ENCODE measurements around the gene CRYAA. TPM values are rescaled to one million over a fixed set of nuclear protein-coding genes. Genes with fewer than 3 reads are reported as not detected.

Gene CRYAA
- total and polyA plus RNA-seq, 2 of the 8 experiments (the other 6 are each of a cell fraction or from before 2014, with no cell fraction given): not detected

DNA sequence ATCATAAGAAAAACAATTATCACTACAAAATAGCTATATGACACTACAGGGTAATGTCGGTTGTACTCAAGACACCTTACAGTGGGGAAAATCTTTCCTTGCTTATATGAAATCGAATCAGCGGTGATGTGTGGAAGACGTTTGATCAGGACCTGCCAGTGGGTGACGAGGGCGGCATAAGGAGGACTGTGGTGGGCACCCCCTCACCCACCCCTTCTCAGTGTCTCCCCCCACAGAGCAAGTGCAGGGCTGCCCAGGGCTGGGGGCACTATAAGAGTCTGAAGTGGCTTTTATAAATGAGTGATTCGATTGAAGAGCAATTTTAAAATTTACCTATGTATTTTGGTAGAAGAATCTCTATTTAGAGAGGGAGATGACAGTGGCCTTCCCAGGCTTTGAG, 35.8 kb downstream of the CRYAA start:
- CTCF ChIA-PET (ENCODE audit: partially characterized antibody): interaction anchor here (1.0 kb wide), 1 partner anchor 12 kb away, joined by 6 read pairs; no protein-coding TSS in a partner anchor
- POLR2A ChIA-PET (ENCODE audit: partially characterized antibody): no interaction called here

More for the DNA sequence above, 35.8 kb downstream of the CRYAA start:
- H3K4ac ChIP-seq (replicated peaks; ENCODE audit: insufficient read length, low read depth, low read length): no peak overlapping the region
- H3K14ac ChIP-seq (ENCODE audit: insufficient read length): no peak overlapping the region
- no peaks in the 10 kb centered on the region for H3K36me3 ChIP-seq (ENCODE audit: control insufficient read depth in 2 of 4, insufficient read depth in 4 of 4, low read length in 3 of 4)
- TF ChIP-seq POLR2AphosphoS5 (IDR thresholded peaks at IDR 0.05; ENCODE audit: low read depth, low read length) (no peak), RFX5 (IDR thresholded peaks at IDR 0.05; ENCODE audit: borderline replicate concordance, low read depth, low read length) (no peak), SAP30 (IDR thresholded peaks at IDR 0.05; ENCODE audit: insufficient read depth, insufficient replicate concordance, low read length) (no peak), YY1 (IDR thresholded peaks at IDR 0.05; ENCODE audit: low read depth, low read length) (no peak), CBX8 (IDR thresholded peaks at IDR 0.05; ENCODE audit: borderline replicate concordance, low read depth, low read length) (no peak), EGR1 (IDR thresholded peaks at IDR 0.05; ENCODE audit: borderline replicate concordance, low read depth, low read length) (no peak), SRF (IDR thresholded peaks at IDR 0.05; ENCODE audit: low read depth, low read length) (no peak)
- H3K23ac ChIP-seq (ENCODE audit: insufficient read length): no peak overlapping the region
- FAIRE-seq (no peak), DNase-seq (ENCODE audit: low read depth in 1 of 2, low spot score in 2 of 2) (no peak)
- no peak overlapping the region for H4K5ac ChIP-seq (ENCODE audit: insufficient read length, low read depth, low read length)
- H2AK5ac ChIP-seq (ENCODE audit: low read depth, low read length): no peak overlapping the region
- H2BK20ac ChIP-seq (ENCODE audit: low read length): no peak overlapping the region
- no peak overlapping the region for H3K56ac ChIP-seq (replicated peaks; ENCODE audit: insufficient read length, low read depth, low read length)
- no peaks in the 10 kb centered on the region for H4K20me1 ChIP-seq (replicated peaks in 1 of 2; ENCODE audit: control insufficient read depth in 1 of 2, insufficient read depth in 2 of 2, low read length in 2 of 2)
- no peaks in the 10 kb centered on the region for H3K79me2 ChIP-seq (ENCODE audit: control insufficient read depth in 1 of 2, insufficient read depth in 2 of 2, low read length in 2 of 2)
- H2BK15ac ChIP-seq (ENCODE audit: low read length): no peak overlapping the region
- no peak overlapping the region for H3K4me2 ChIP-seq (ENCODE audit: insufficient read depth in 1 of 2, low read depth in 2 of 2, low read length in 2 of 2)
- peaks cover 2 to 4% of the 10 kb centered on the region in 2 experiments; a peak in 1 of 4 replicates for H3K9me3 ChIP-seq (ENCODE audit: insufficient read depth in 2 of 2, low read depth in 1 of 2, low read length in 1 of 2)
- H3K79me1 ChIP-seq (ENCODE audit: low read depth, low read length): no peaks in the 10 kb centered on the region
- no peak overlapping the region for H4K8ac ChIP-seq (ENCODE audit: extremely low read depth, insufficient read depth, low read length)
- no peak overlapping the region for H4K91ac ChIP-seq (replicated peaks; ENCODE audit: insufficient read length, low read length)
- H2BK12ac ChIP-seq (ENCODE audit: low read depth, low read length): no peak overlapping the region
- no peak overlapping the region for H2BK5ac ChIP-seq (ENCODE audit: low read depth, low read length)
- no peaks in the 10 kb centered on the region; a peak in 2 of 7 replicates for H3K4me1 ChIP-seq (replicated peaks in 1 of 4; ENCODE audit: control insufficient read depth in 3 of 4, insufficient read depth in 4 of 4, low read length in 3 of 4)
- no peak overlapping the region for H3K27ac ChIP-seq (ENCODE audit: low read depth, low read length)
- H3K18ac ChIP-seq (ENCODE audit: extremely low read depth, low read length): no peak overlapping the region
- H2BK120ac ChIP-seq (replicated peaks; ENCODE audit: low read depth, low read length): no peak overlapping the region
- H3K27me3 ChIP-seq (replicated peaks in 1 of 4; ENCODE audit: control insufficient read depth in 3 of 4, extremely low read depth in 1 of 4, insufficient read depth in 3 of 4, low read length in 3 of 4): no peaks in the 10 kb centered on the region
- 94% methylated on average over 7 of the region's 7 CpGs; no CpG with 5 or more reads in 1 of the 2 experiments for WGBS, 2 experiments (ENCODE audit: extremely low coverage in 1 of 2, insufficient coverage in 1 of 2, insufficient read length in 1 of 2, insufficient replicate concordance in 2 of 2, low coverage in 1 of 2, low lambda C conversion rate in 2 of 2, missing lambda C conversion rate in 1 of 2)
- H3K4me3 ChIP-seq (ENCODE audit: extremely low read depth in 1 of 4, insufficient read depth in 2 of 4, low read depth in 3 of 4, low read length in 4 of 4): no peak overlapping the region
- no peaks in the 10 kb centered on the region for H3K23me2 ChIP-seq (ENCODE audit: low read depth, low read length)
- H3K9ac ChIP-seq (replicated peaks in 1 of 4; ENCODE audit: extremely low read depth in 1 of 4, low read depth in 3 of 4, low read length in 3 of 4): no peak overlapping the region
- no peak overlapping the region for H2AFZ ChIP-seq (ENCODE audit: low read length)
